Parathyroid adenoma (tissue), 2 donors: ENCODE measurements around the gene LRRC46.

Experiments
- H2AFZ ChIP-seq: fragments of 300-600 bp; sonication (generic); one replicate; pipeline ENCODE4 v1.7.0; 2017; ENCODE audit warnings: antibody characterized with exemption, mild to moderate bottlenecking
- H3K27ac ChIP-seq: fragments of 300-600 bp; sonication (generic); one replicate; pipeline ENCODE4 v1.7.0; 2017
- H3K27me3 ChIP-seq: fragments of 300-600 bp; sonication (generic); one replicate; pipeline ENCODE4 v1.7.0; 2017; ENCODE audit warnings: low read length; ENCODE audit not compliant: control insufficient read depth, insufficient read depth
- H3K36me3 ChIP-seq: fragments of 300-600 bp; sonication (generic); one replicate; pipeline ENCODE4 v1.7.0; 2017; ENCODE audit warnings: low read length; ENCODE audit not compliant: control insufficient read depth, insufficient read depth
- H3K4me1 ChIP-seq: fragments of 300-600 bp; sonication (generic); one replicate; pipeline ENCODE4 v1.7.0; 2017; ENCODE audit warnings: control low read depth
- H3K4me2 ChIP-seq: fragments of 300-600 bp; sonication (generic); one replicate; pipeline ENCODE4 v1.7.0; 2017; ENCODE audit warnings: low read length
- H3K4me3 ChIP-seq: fragments of 300-600 bp; sonication (generic); one replicate; pipeline ENCODE4 v1.7.0; 2017; ENCODE audit warnings: low read depth, low read length
- H3K79me2 ChIP-seq: fragments of 300-600 bp; sonication (generic); one replicate; pipeline ENCODE4 v1.7.0; 2017; ENCODE audit warnings: control low read depth
- H3K9ac ChIP-seq: fragments of 300-600 bp; sonication (generic); one replicate; pipeline ENCODE4 v1.7.0; 2017; ENCODE audit warnings: mild to moderate bottlenecking
- H3K9me3 ChIP-seq: fragments of 300-600 bp; sonication (generic); one replicate; pipeline ENCODE4 v1.7.0; 2017; ENCODE audit warnings: low read length; ENCODE audit not compliant: control insufficient read depth
- CTCF ChIP-seq: fragments of 300-600 bp; sonication (generic); IDR thresholded peaks from one replicate; pipeline ENCODE4 v1.7.0; 2017; ENCODE audit warnings: antibody characterized with exemption, mild to moderate bottlenecking
- donor health status: primary hyperparathyroidism.

Gene LRRC46

GRCh38 chr17:47816111-47816735, 15.2 kb upstream of the LRRC46 start:
- H3K27ac ChIP-seq = no peak overlapping the region
- no peak overlapping the region for H2AFZ ChIP-seq
- no peaks in the 10 kb centered on the region for H3K79me2 ChIP-seq
- H3K27me3 ChIP-seq = no peaks in the 10 kb centered on the region
- H3K4me3 ChIP-seq = no peak overlapping the region
- H3K4me1 ChIP-seq = peaks cover 3% of the 10 kb centered on the region
- no peak overlapping the region for H3K4me2 ChIP-seq
- no peak overlapping the region for H3K9ac ChIP-seq
- no peaks in the 10 kb centered on the region for H3K36me3 ChIP-seq
- no peak for TF ChIP-seq CTCF
- no peaks in the 10 kb centered on the region for H3K9me3 ChIP-seq

GRCh38 chr17:47816947-47817346, 14.5 kb upstream of the LRRC46 start:
- Histone ChIP-seq H3K27me3 (no peaks in the 10 kb centered on the region), H3K36me3 (no peaks in the 10 kb centered on the region), H3K4me2 (no peak overlapping the region), H3K27ac (no peak overlapping the region), H3K4me3 (no peak overlapping the region), H3K4me1 (peaks cover 7% of the 10 kb centered on the region), H3K9ac (no peak overlapping the region), H3K79me2 (no peaks in the 10 kb centered on the region), H3K9me3 (no peaks in the 10 kb centered on the region), H2AFZ (no peak overlapping the region)
- no peak for TF ChIP-seq CTCF

GRCh38 chr17:47818002-47818695, 13.3 kb upstream of the LRRC46 start:
- no peak overlapping the region for H3K4me3 ChIP-seq
- H3K4me2 ChIP-seq = no peak overlapping the region
- no peak overlapping the region for H2AFZ ChIP-seq
- no peak overlapping the region for H3K27ac ChIP-seq
- no peak overlapping the region for H3K9ac ChIP-seq
- H3K36me3 ChIP-seq = no peaks in the 10 kb centered on the region
- no peak for TF ChIP-seq CTCF
- H3K9me3 ChIP-seq = no peaks in the 10 kb centered on the region
- peaks cover 11% of the 10 kb centered on the region for H3K4me1 ChIP-seq
- H3K27me3 ChIP-seq = no peaks in the 10 kb centered on the region
- no peaks in the 10 kb centered on the region for H3K79me2 ChIP-seq

- Histone ChIP-seq H3K9ac (no peak overlapping the region), H3K4me1 (peaks cover 11% of the 10 kb centered on the region), H3K36me3 (no peaks in the 10 kb centered on the region), H3K4me2 (no peak overlapping the region), H3K79me2 (no peaks in the 10 kb centered on the region), H2AFZ (no peak overlapping the region), H3K4me3 (no peak overlapping the region), H3K9me3 (no peaks in the 10 kb centered on the region), H3K27ac (no peak overlapping the region), H3K27me3 (no peaks in the 10 kb centered on the region)
- TF ChIP-seq CTCF = no peak
These were observed 12.0 kb upstream of the LRRC46 start for GRCh38 chr17:47819475-47819874.
